Measurements from ENCODE around the gene TBC1D1.

Gene TBC1D1

GRCh38 chr4:37902738-37903693 is 12.1 kb downstream of the TBC1D1 start:
- Histone ChIP-seq H3K79me2 (ENCODE audit: low read length) (peaks cover 76% of the 10 kb centered on the region), H3F3A (ENCODE audit: insufficient read depth, low read length) (no peaks in the 10 kb centered on the region), H3K36me3 (replicated peaks; ENCODE audit: insufficient read depth, low read length) (peaks cover 3% of the 10 kb centered on the region; the same call in 1 of the 2 replicates), H3K4me3 (ENCODE audit: low read length) (no peak overlapping the region), H3K27me3 (replicated peaks; ENCODE audit: insufficient read depth, low read length) (no peaks in the 10 kb centered on the region), H2AFZ (ENCODE audit: low read length) (no peak overlapping the region), H3K4me2 (ENCODE audit: low read depth, low read length) (no peak overlapping the region), H3K27ac (ENCODE audit: low read length) (no peak overlapping the region), H3K9me3 (replicated peaks; ENCODE audit: insufficient read depth, low read length) (no peaks in the 10 kb centered on the region), H3K4me1 (ENCODE audit: low read length) (no peaks in the 10 kb centered on the region), H3K9ac (ENCODE audit: low read length) (no peak overlapping the region), H3K9me2 (replicated peaks; ENCODE audit: insufficient read depth, low read length) (no peaks in the 10 kb centered on the region), H4K20me1 (ENCODE audit: insufficient read depth, low read length) (no peaks in the 10 kb centered on the region)
- DNase-seq, result no peak
- TF ChIP-seq EZH2phosphoT487 (IDR thresholded peaks at IDR 0.05; ENCODE audit: low read length), result no peak
- no peak for TF ChIP-seq EZH2 (optimal IDR thresholded peaks at IDR 0.05; ENCODE audit: low read depth, low read length)
- TF ChIP-seq, protein P1, sequence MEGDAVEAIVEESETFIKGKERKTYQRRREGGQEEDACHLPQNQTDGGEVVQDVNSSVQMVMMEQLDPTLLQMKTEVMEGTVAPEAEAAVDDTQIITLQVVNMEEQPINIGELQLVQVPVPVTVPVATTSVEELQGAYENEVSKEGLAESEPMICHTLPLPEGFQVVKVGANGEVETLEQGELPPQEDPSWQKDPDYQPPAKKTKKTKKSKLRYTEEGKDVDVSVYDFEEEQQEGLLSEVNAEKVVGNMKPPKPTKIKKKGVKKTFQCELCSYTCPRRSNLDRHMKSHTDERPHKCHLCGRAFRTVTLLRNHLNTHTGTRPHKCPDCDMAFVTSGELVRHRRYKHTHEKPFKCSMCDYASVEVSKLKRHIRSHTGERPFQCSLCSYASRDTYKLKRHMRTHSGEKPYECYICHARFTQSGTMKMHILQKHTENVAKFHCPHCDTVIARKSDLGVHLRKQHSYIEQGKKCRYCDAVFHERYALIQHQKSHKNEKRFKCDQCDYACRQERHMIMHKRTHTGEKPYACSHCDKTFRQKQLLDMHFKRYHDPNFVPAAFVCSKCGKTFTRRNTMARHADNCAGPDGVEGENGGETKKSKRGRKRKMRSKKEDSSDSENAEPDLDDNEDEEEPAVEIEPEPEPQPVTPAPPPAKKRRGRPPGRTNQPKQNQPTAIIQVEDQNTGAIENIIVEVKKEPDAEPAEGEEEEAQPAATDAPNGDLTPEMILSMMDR (IDR thresholded peaks at IDR 0.05; ENCODE audit: low read length), result no peak

- no peaks in the 10 kb centered on the region for H3K9me3 ChIP-seq (replicated peaks; ENCODE audit: insufficient read depth, low read length)
- no peak overlapping the region for H2AFZ ChIP-seq (ENCODE audit: low read length)
- H4K20me1 ChIP-seq (ENCODE audit: insufficient read depth, low read length), result no peaks in the 10 kb centered on the region
- peaks cover 3% of the 10 kb centered on the region; the same call in 1 of the 2 replicates for H3K36me3 ChIP-seq (replicated peaks; ENCODE audit: insufficient read depth, low read length)
- no peak for DNase-seq
- peaks cover 76% of the 10 kb centered on the region for H3K79me2 ChIP-seq (ENCODE audit: low read length)
- H3K9me2 ChIP-seq (replicated peaks; ENCODE audit: insufficient read depth, low read length), result no peaks in the 10 kb centered on the region
- TF ChIP-seq, protein P1 (IDR thresholded peaks at IDR 0.05; ENCODE audit: low read length), result no peak
- TF ChIP-seq EZH2 (optimal IDR thresholded peaks at IDR 0.05; ENCODE audit: low read depth, low read length) (no peak), EZH2phosphoT487 (IDR thresholded peaks at IDR 0.05; ENCODE audit: low read length) (no peak)
- no peak overlapping the region for H3K4me3 ChIP-seq (ENCODE audit: low read length)
- no peak overlapping the region for H3K9ac ChIP-seq (ENCODE audit: low read length)
- no peaks in the 10 kb centered on the region for H3K4me1 ChIP-seq (ENCODE audit: low read length)
- H3F3A ChIP-seq (ENCODE audit: insufficient read depth, low read length), result no peaks in the 10 kb centered on the region
- H3K4me2 ChIP-seq (ENCODE audit: low read depth, low read length), result no peak overlapping the region
- H3K27me3 ChIP-seq (replicated peaks; ENCODE audit: insufficient read depth, low read length), result no peaks in the 10 kb centered on the region
- H3K27ac ChIP-seq (ENCODE audit: low read length), result no peak overlapping the region
Observed at GRCh38 chr4:37903901-37904300, 13.0 kb downstream of the TBC1D1 start.

GRCh38 chr4:37904824-37905223 is 13.9 kb downstream of the TBC1D1 start:
- DNase-seq, result no peak
- H3K9ac ChIP-seq (ENCODE audit: low read length), result no peak overlapping the region
- H3K9me3 ChIP-seq (replicated peaks; ENCODE audit: insufficient read depth, low read length), result no peaks in the 10 kb centered on the region
- TF ChIP-seq EZH2phosphoT487 (IDR thresholded peaks at IDR 0.05; ENCODE audit: low read length) (no peak), EZH2 (optimal IDR thresholded peaks at IDR 0.05; ENCODE audit: low read depth, low read length) (no peak)
- TF ChIP-seq, protein P1 (IDR thresholded peaks at IDR 0.05; ENCODE audit: low read length), result no peak
- H3F3A ChIP-seq (ENCODE audit: insufficient read depth, low read length), result no peaks in the 10 kb centered on the region
- no peak overlapping the region for H2AFZ ChIP-seq (ENCODE audit: low read length)
- H3K9me2 ChIP-seq (replicated peaks; ENCODE audit: insufficient read depth, low read length), result no peaks in the 10 kb centered on the region
- no peaks in the 10 kb centered on the region for H4K20me1 ChIP-seq (ENCODE audit: insufficient read depth, low read length)
- H3K4me3 ChIP-seq (ENCODE audit: low read length), result no peak overlapping the region
- no peak overlapping the region for H3K27ac ChIP-seq (ENCODE audit: low read length)
- H3K4me1 ChIP-seq (ENCODE audit: low read length), result no peaks in the 10 kb centered on the region
- H3K79me2 ChIP-seq (ENCODE audit: low read length), result peaks cover 78% of the 10 kb centered on the region
- H3K36me3 ChIP-seq (replicated peaks; ENCODE audit: insufficient read depth, low read length), result peaks cover 3% of the 10 kb centered on the region; the same call in 1 of the 2 replicates
- no peak overlapping the region for H3K4me2 ChIP-seq (ENCODE audit: low read depth, low read length)
- no peaks in the 10 kb centered on the region for H3K27me3 ChIP-seq (replicated peaks; ENCODE audit: insufficient read depth, low read length)

Data from MM.1S (cell line).